Neural cell (in vitro differentiated cells): ENCODE measurements around the gene PACS1.

Experiments used
- EP300 ChIP-seq: fragments of 450-650 bp; conservative IDR thresholded peaks from 2 replicates; pipeline ENCODE4 v1.6.1; 2014; ENCODE audit warnings: antibody characterized with exemption, mild to moderate bottlenecking, moderate library complexity; ENCODE audit not compliant: poor library complexity, severe bottlenecking
- EZH2 ChIP-seq: fragments of 200-600, 300-800 bp; shearing (Covaris generic), sonication (generic); IDR thresholded peaks from 2 replicates; pipeline ENCODE4 v1.6.1; 2014; ENCODE audit warnings: antibody characterized with exemption, low read length, borderline replicate concordance, mild to moderate bottlenecking; ENCODE audit not compliant: insufficient read depth, poor library complexity, severe bottlenecking
- POLR2AphosphoS5 ChIP-seq: IDR thresholded peaks from 2 replicates; pipeline ENCODE4 v1.6.1; 2012
- SMC3 ChIP-seq: fragments of 450-650 bp; conservative IDR thresholded peaks from 2 replicates; pipeline ENCODE4 v1.6.1; 2014; ENCODE audit warnings: antibody characterized with exemption, mild to moderate bottlenecking, moderate library complexity; ENCODE audit not compliant: poor library complexity
- TAF1 ChIP-seq: IDR thresholded peaks from 2 replicates; pipeline ENCODE4 v1.6.1; 2012; ENCODE audit warnings: low read depth
- TF ChIP-seq, protein P1 (sequence below): fragments of 450-650 bp; IDR thresholded peaks from 2 replicates; pipeline ENCODE4 v1.5.1; 2014; ENCODE audit warnings: antibody characterized with exemption, mild to moderate bottlenecking, moderate library complexity; ENCODE audit not compliant: poor library complexity, severe bottlenecking
- TF ChIP-seq, protein P2 (sequence below): IDR thresholded peaks from 2 replicates; pipeline ENCODE4 v1.6.1; 2012; ENCODE audit warnings: borderline replicate concordance

DNA sequence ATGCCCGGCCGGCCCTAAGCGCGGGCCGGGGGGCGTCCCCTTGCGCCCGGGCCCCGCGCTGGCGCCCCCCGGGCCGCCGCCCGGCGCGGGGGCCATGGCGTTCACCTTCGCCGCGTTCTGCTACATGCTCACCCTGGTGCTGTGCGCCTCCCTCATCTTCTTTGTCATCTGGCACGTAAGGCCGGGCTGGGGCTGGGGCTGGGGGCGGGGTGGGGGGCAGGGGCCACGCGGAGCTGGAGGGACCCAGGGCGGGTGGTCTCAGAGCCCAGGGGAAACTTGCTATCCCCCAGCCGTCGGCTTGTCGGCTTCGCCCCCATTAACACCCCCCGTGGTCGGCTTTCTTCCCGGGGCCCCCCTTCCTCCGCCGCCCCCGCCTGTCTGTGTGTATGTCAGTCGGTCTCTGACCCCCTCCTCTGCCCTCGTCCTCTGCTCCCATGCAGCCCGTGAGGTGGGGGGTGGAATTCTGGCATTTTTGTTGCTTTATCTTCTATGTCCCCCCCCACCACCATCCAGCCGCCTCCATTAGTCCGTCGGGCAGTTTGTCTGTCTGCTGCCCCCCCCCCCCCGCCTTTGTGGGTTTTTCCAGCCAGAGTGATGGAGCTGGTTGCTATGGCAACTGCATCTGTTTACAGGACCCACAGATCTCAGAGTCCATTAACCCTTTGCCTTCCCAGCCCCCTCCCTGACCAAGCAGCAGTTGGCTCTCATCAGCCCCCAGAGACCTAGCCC is 208.5 kb downstream of the PACS1 start:
- TF ChIP-seq EP300, result no peak
- TF ChIP-seq, protein P1, sequence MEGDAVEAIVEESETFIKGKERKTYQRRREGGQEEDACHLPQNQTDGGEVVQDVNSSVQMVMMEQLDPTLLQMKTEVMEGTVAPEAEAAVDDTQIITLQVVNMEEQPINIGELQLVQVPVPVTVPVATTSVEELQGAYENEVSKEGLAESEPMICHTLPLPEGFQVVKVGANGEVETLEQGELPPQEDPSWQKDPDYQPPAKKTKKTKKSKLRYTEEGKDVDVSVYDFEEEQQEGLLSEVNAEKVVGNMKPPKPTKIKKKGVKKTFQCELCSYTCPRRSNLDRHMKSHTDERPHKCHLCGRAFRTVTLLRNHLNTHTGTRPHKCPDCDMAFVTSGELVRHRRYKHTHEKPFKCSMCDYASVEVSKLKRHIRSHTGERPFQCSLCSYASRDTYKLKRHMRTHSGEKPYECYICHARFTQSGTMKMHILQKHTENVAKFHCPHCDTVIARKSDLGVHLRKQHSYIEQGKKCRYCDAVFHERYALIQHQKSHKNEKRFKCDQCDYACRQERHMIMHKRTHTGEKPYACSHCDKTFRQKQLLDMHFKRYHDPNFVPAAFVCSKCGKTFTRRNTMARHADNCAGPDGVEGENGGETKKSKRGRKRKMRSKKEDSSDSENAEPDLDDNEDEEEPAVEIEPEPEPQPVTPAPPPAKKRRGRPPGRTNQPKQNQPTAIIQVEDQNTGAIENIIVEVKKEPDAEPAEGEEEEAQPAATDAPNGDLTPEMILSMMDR, result no peak
- no peak for TF ChIP-seq EZH2
- TF ChIP-seq POLR2AphosphoS5, result no peak
- TF ChIP-seq, protein P2, sequence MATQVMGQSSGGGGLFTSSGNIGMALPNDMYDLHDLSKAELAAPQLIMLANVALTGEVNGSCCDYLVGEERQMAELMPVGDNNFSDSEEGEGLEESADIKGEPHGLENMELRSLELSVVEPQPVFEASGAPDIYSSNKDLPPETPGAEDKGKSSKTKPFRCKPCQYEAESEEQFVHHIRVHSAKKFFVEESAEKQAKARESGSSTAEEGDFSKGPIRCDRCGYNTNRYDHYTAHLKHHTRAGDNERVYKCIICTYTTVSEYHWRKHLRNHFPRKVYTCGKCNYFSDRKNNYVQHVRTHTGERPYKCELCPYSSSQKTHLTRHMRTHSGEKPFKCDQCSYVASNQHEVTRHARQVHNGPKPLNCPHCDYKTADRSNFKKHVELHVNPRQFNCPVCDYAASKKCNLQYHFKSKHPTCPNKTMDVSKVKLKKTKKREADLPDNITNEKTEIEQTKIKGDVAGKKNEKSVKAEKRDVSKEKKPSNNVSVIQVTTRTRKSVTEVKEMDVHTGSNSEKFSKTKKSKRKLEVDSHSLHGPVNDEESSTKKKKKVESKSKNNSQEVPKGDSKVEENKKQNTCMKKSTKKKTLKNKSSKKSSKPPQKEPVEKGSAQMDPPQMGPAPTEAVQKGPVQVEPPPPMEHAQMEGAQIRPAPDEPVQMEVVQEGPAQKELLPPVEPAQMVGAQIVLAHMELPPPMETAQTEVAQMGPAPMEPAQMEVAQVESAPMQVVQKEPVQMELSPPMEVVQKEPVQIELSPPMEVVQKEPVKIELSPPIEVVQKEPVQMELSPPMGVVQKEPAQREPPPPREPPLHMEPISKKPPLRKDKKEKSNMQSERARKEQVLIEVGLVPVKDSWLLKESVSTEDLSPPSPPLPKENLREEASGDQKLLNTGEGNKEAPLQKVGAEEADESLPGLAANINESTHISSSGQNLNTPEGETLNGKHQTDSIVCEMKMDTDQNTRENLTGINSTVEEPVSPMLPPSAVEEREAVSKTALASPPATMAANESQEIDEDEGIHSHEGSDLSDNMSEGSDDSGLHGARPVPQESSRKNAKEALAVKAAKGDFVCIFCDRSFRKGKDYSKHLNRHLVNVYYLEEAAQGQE, result no peak
- no peak for TF ChIP-seq SMC3
- TF ChIP-seq TAF1, result no peak
